Muscle of leg (tissue), 11 donors: Measurements from ENCODE around the gene GPC6. TPM values are rescaled to one million over a fixed set of nuclear protein-coding genes. Genes with fewer than 3 reads are reported as not detected.

Experiments
- DNase-seq: peaks from one replicate; pipeline ENCODE4 v3.0.0; 2013
- H3K27ac ChIP-seq: one replicate; pipeline ENCODE4 v1.5.1; 2013; ENCODE audit warnings: mild to moderate bottlenecking, low read length, control low read depth
- H3K27me3 ChIP-seq: one replicate; pipeline ENCODE4 v1.6.1; 2013; ENCODE audit warnings: low read length; ENCODE audit not compliant: control insufficient read depth, insufficient read depth
- H3K36me3 ChIP-seq: one replicate; pipeline ENCODE4 v1.6.1; 2013; ENCODE audit warnings: low read length; ENCODE audit not compliant: control insufficient read depth, insufficient read depth
- H3K4me1 ChIP-seq: one replicate; pipeline ENCODE4 v1.6.1; 2013; ENCODE audit warnings: low read length; ENCODE audit not compliant: control insufficient read depth, insufficient read depth
- H3K4me3 ChIP-seq: one replicate; pipeline ENCODE4 v1.5.1; 2013; ENCODE audit warnings: low read length, control low read depth
- H3K9me3 ChIP-seq: replicated peaks from 2 replicates; pipeline ENCODE4 v1.6.1; 2013; ENCODE audit warnings: low read depth, low read length; ENCODE audit not compliant: control insufficient read depth
- WGBS: methylation state at CpG from one replicate; pipeline ENCODE4 v1.1.5; 2013; ENCODE audit warnings: missing lambda C conversion rate; ENCODE audit not compliant: insufficient coverage; 5-methylcytosine and 5-hydroxymethylcytosine counted together
- polyA plus RNA-seq, 8 donors: library from polyadenylated mRNA; unstranded; fragments of 120-200 nt; gene quantifications; one replicate each; pipeline versions ENCODE4 v1.2.1 to v1.2.3, GENCODE V29; 2013; ENCODE audit warnings: inconsistent platforms in 1 of 8, low replicate concordance in 1 of 8; ENCODE audit not compliant: insufficient read length in 8 of 8, insufficient read depth in 1 of 8
- total RNA-seq: library from RNA; stranded (reverse); fragments of 120-200 nt; gene quantifications from one replicate; pipeline ENCODE4 v1.2.4, GENCODE V29; 2013

Gene GPC6
- total and polyA plus RNA-seq, 9 donors = 5.6 to 20.0 (median 9.9) TPM

GRCh38 chr13:93674337-93674755, 447.7 kb downstream of the GPC6 start:
- H3K27ac ChIP-seq = no peak overlapping the region
- no peaks in the 10 kb centered on the region for H3K27me3 ChIP-seq
- WGBS = no CpG with 5 or more reads among the region's 3 CpGs
- DNase-seq = no peak
- no peak overlapping the region for H3K4me3 ChIP-seq
- H3K9me3 ChIP-seq = no peaks in the 10 kb centered on the region
- H3K4me1 ChIP-seq = no peaks in the 10 kb centered on the region
- H3K36me3 ChIP-seq = no peaks in the 10 kb centered on the region

GRCh38 chr13:93680329-93680728, 453.7 kb downstream of the GPC6 start:
- Histone ChIP-seq H3K4me3 (no peak overlapping the region), H3K9me3 (no peaks in the 10 kb centered on the region), H3K27me3 (no peaks in the 10 kb centered on the region), H3K27ac (no peak overlapping the region), H3K4me1 (no peaks in the 10 kb centered on the region), H3K36me3 (no peaks in the 10 kb centered on the region)
- no peak for DNase-seq
- WGBS = 67% methylated on average over 2 of the region's 2 CpGs

GRCh38 chr13:93685900-93686299, 459.3 kb downstream of the GPC6 start:
- WGBS = no CpG with 5 or more reads among the region's 1 CpG
- Histone ChIP-seq H3K36me3 (no peaks in the 10 kb centered on the region), H3K9me3 (no peaks in the 10 kb centered on the region)

GRCh38 chr13:93686399-93686798, 459.8 kb downstream of the GPC6 start:
- no peak for DNase-seq
- no peak overlapping the region for H3K4me3 ChIP-seq
- no peaks in the 10 kb centered on the region for H3K9me3 ChIP-seq
- no peaks in the 10 kb centered on the region for H3K27me3 ChIP-seq
- H3K27ac ChIP-seq = no peak overlapping the region
- H3K36me3 ChIP-seq = no peaks in the 10 kb centered on the region
- H3K4me1 ChIP-seq = no peaks in the 10 kb centered on the region

More at GRCh38 chr13:93685900-93686299, 459.3 kb downstream of the GPC6 start:
- DNase-seq = no peak
- Histone ChIP-seq H3K4me1 (no peaks in the 10 kb centered on the region), H3K27me3 (no peaks in the 10 kb centered on the region), H3K27ac (no peak overlapping the region), H3K4me3 (no peak overlapping the region)

GRCh38 chr13:93687261-93687660, 460.7 kb downstream of the GPC6 start:
- no peak for DNase-seq
- H3K27ac ChIP-seq = no peak overlapping the region
- no peaks in the 10 kb centered on the region for H3K27me3 ChIP-seq
- no peaks in the 10 kb centered on the region for H3K36me3 ChIP-seq
- H3K9me3 ChIP-seq = no peaks in the 10 kb centered on the region
- no peak overlapping the region for H3K4me3 ChIP-seq
- H3K4me1 ChIP-seq = no peaks in the 10 kb centered on the region

GRCh38 chr13:93689333-93689732, 462.7 kb downstream of the GPC6 start:
- Histone ChIP-seq H3K9me3 (no peaks in the 10 kb centered on the region), H3K4me1 (no peaks in the 10 kb centered on the region), H3K27me3 (no peaks in the 10 kb centered on the region), H3K4me3 (no peak overlapping the region), H3K27ac (no peak overlapping the region), H3K36me3 (no peaks in the 10 kb centered on the region)
- DNase-seq = no peak

GRCh38 chr13:93690139-93690538, 463.5 kb downstream of the GPC6 start:
- WGBS = no CpG with 5 or more reads among the region's 1 CpG
- no peaks in the 10 kb centered on the region for H3K4me1 ChIP-seq
- H3K4me3 ChIP-seq = no peak overlapping the region
- H3K27ac ChIP-seq = no peak overlapping the region
- no peaks in the 10 kb centered on the region for H3K36me3 ChIP-seq
- DNase-seq = peak; percentile 70
- H3K9me3 ChIP-seq = no peaks in the 10 kb centered on the region
- H3K27me3 ChIP-seq = no peaks in the 10 kb centered on the region

GRCh38 chr13:93698016-93698613, 471.5 kb downstream of the GPC6 start:
- no peaks in the 10 kb centered on the region for H3K4me1 ChIP-seq
- DNase-seq = no peak
- no CpG with 5 or more reads among the region's 5 CpGs for WGBS

GRCh38 chr13:93700115-93700514, 473.5 kb downstream of the GPC6 start:
- H3K4me1 ChIP-seq = no peaks in the 10 kb centered on the region
- no peak overlapping the region for H3K27ac ChIP-seq

More at GRCh38 chr13:93698016-93698613, 471.5 kb downstream of the GPC6 start:
- H3K27ac ChIP-seq = no peak overlapping the region
- H3K9me3 ChIP-seq = no peaks in the 10 kb centered on the region
- H3K4me3 ChIP-seq = no peak overlapping the region
- no peaks in the 10 kb centered on the region for H3K36me3 ChIP-seq
- no peaks in the 10 kb centered on the region for H3K27me3 ChIP-seq

GRCh38 chr13:93708308-93709075, 481.9 kb downstream of the GPC6 start:
- WGBS = no CpG with 5 or more reads among the region's 1 CpG
- Histone ChIP-seq H3K27ac (no peak overlapping the region), H3K9me3 (no peaks in the 10 kb centered on the region), H3K27me3 (no peaks in the 10 kb centered on the region), H3K4me1 (no peaks in the 10 kb centered on the region), H3K4me3 (no peak overlapping the region), H3K36me3 (no peaks in the 10 kb centered on the region)
- no peak for DNase-seq

More at GRCh38 chr13:93700115-93700514, 473.5 kb downstream of the GPC6 start:
- DNase-seq = no peak
- no peak overlapping the region for H3K4me3 ChIP-seq
- H3K36me3 ChIP-seq = no peaks in the 10 kb centered on the region
- no peaks in the 10 kb centered on the region for H3K27me3 ChIP-seq
- H3K9me3 ChIP-seq = no peaks in the 10 kb centered on the region
- WGBS = no CpG with 5 or more reads among the region's 1 CpG
